H9 (cell line): ENCODE measurements around the gene COPRS. TPM values are rescaled to one million over a fixed set of nuclear protein-coding genes. Genes with fewer than 3 reads are reported as not detected.

Experiments
- DNase-seq: peaks from one replicate; pipeline ENCODE4 v3.0.0-alpha.2; 2017
- H2AFZ ChIP-seq: one replicate; pipeline ENCODE4 v1.6.1; 2013; ENCODE audit warnings: mild to moderate bottlenecking, low read length, control low read depth, moderate library complexity
- H2AK5ac ChIP-seq: 2 replicates; pipeline ENCODE4 v1.6.1; 2013; ENCODE audit warnings: low read length, control low read depth, mixed read lengths; ENCODE audit not compliant: insufficient read length
- H2BK120ac ChIP-seq: one replicate; pipeline ENCODE4 v1.6.1; 2013; ENCODE audit warnings: low read depth, mild to moderate bottlenecking, low read length, control low read depth, inconsistent platforms; ENCODE audit not compliant: poor library complexity, severe bottlenecking
- H2BK12ac ChIP-seq: 2 replicates; pipeline ENCODE4 v1.6.1; 2013; ENCODE audit warnings: low read length, control low read depth, mixed read lengths, low read depth; ENCODE audit not compliant: insufficient read length
- H2BK15ac ChIP-seq: 2 replicates; pipeline ENCODE4 v1.6.1; 2013; ENCODE audit warnings: low read depth, low read length, control low read depth
- H2BK20ac ChIP-seq: one replicate; pipeline ENCODE4 v1.6.1; 2013; ENCODE audit warnings: low read depth, mild to moderate bottlenecking, low read length, control low read depth, inconsistent platforms; ENCODE audit not compliant: poor library complexity, severe bottlenecking
- H2BK5ac ChIP-seq: 2 replicates; pipeline ENCODE4 v1.6.1; 2013; ENCODE audit warnings: low read length, control low read depth, mixed read lengths; ENCODE audit not compliant: insufficient read length
- H3K14ac ChIP-seq: 2 replicates; pipeline ENCODE4 v1.6.1; 2013; ENCODE audit warnings: low read length, control low read depth; ENCODE audit not compliant: insufficient read depth
- H3K18ac ChIP-seq: 2 replicates; pipeline ENCODE4 v1.6.1; 2013; ENCODE audit warnings: low read depth, mild to moderate bottlenecking, mixed read lengths, low read length, control low read depth; ENCODE audit not compliant: insufficient read length
- H3K23ac ChIP-seq: 2 replicates; pipeline ENCODE4 v1.6.1; 2013; ENCODE audit warnings: low read length, control low read depth, mixed read lengths, low read depth; ENCODE audit not compliant: insufficient read length
- H3K23me2 ChIP-seq: 2 replicates; pipeline ENCODE4 v1.6.1; 2013; ENCODE audit warnings: low read depth, mild to moderate bottlenecking, mixed read lengths, low read length, control low read depth; ENCODE audit not compliant: insufficient read length, poor library complexity, severe bottlenecking
- H3K27ac ChIP-seq: 2 replicates; pipeline ENCODE4 v1.5.1; 2013; ENCODE audit warnings: low read length, control low read depth, mixed read lengths, low read depth; ENCODE audit not compliant: insufficient read length
- H3K27me3 ChIP-seq: 2 replicates; pipeline ENCODE4 v1.6.1; 2013; ENCODE audit warnings: low read length, control low read depth, inconsistent platforms; ENCODE audit not compliant: insufficient read depth
- H3K4ac ChIP-seq: 2 replicates; pipeline ENCODE4 v1.6.1; 2013; ENCODE audit warnings: low read depth, mild to moderate bottlenecking, control low read depth, inconsistent platforms, low read length, moderate library complexity
- H3K4me1 ChIP-seq: 2 replicates; pipeline ENCODE4 v1.6.1; 2013; ENCODE audit warnings: low read length, control low read depth, inconsistent platforms; ENCODE audit not compliant: insufficient read depth
- H3K4me2 ChIP-seq: 2 replicates; pipeline ENCODE4 v1.6.1; 2013; ENCODE audit warnings: low read length, control low read depth, mixed read lengths; ENCODE audit not compliant: insufficient read length, insufficient read depth
- H3K56ac ChIP-seq: 2 replicates; pipeline ENCODE4 v1.6.1; 2013; ENCODE audit warnings: low read depth, mild to moderate bottlenecking, mixed read lengths, low read length, control low read depth; ENCODE audit not compliant: insufficient read length
- H3K79me1 ChIP-seq: 2 replicates; pipeline ENCODE4 v1.6.1; 2013; ENCODE audit warnings: low read depth, mild to moderate bottlenecking, moderate library complexity, low read length, control low read depth, inconsistent platforms; ENCODE audit not compliant: insufficient read depth, poor library complexity, severe bottlenecking
- H3K79me2 ChIP-seq: 2 replicates; pipeline ENCODE4 v1.6.1; 2013; ENCODE audit warnings: low read length, control low read depth, inconsistent platforms; ENCODE audit not compliant: insufficient read depth
- H3K9ac ChIP-seq: 2 replicates; pipeline ENCODE4 v1.6.1; 2013; ENCODE audit warnings: low read length, control low read depth, mixed read lengths; ENCODE audit not compliant: insufficient read length; ENCODE audit errors: extremely low read depth
- H3K9me3 ChIP-seq: one replicate; pipeline ENCODE4 v1.6.1; 2013; ENCODE audit warnings: low read depth, low read length, inconsistent platforms; ENCODE audit not compliant: control insufficient read depth
- H3T11ph ChIP-seq: one replicate; pipeline ENCODE4 v1.6.1; 2013; ENCODE audit warnings: mild to moderate bottlenecking, low read length, control low read depth, inconsistent platforms
- H4K20me1 ChIP-seq: one replicate; pipeline ENCODE4 v1.6.1; 2013; ENCODE audit not compliant: control insufficient read depth, insufficient read length, insufficient read depth
- H4K5ac ChIP-seq: 2 replicates; pipeline ENCODE4 v1.6.1; 2013; ENCODE audit warnings: low read depth, mild to moderate bottlenecking, mixed read lengths, low read length, control low read depth; ENCODE audit not compliant: insufficient read length
- H4K8ac ChIP-seq: replicated peaks from 2 replicates; pipeline ENCODE4 v1.6.1; 2013; ENCODE audit warnings: low read length, control low read depth, mixed read lengths, low read depth; ENCODE audit not compliant: insufficient read length
- H4K91ac ChIP-seq: 2 replicates; pipeline ENCODE4 v1.6.1; 2013; ENCODE audit warnings: low read depth, mild to moderate bottlenecking, moderate library complexity, mixed read lengths, low read length, control low read depth; ENCODE audit not compliant: insufficient read length
- H3K27ac Mint-ChIP-seq, 3 experiments: 2 replicates in 2 of 3; 3 replicates in 1 of 3; pipeline ENCODE4 v1.8.0; 2020 to 2021; ENCODE audit warnings: mixed read lengths in 3 of 3, mild to moderate bottlenecking in 1 of 3, moderate library complexity in 1 of 3
- H3K27me3 Mint-ChIP-seq: 2 replicates; pipeline ENCODE4 v1.8.0; 2021; ENCODE audit warnings: low read depth, mild to moderate bottlenecking, moderate library complexity, mixed read lengths
- H3K36me3 Mint-ChIP-seq, 3 experiments: 2 replicates in 2 of 3; 3 replicates in 1 of 3; pipeline ENCODE4 v1.8.0; 2020 to 2021; ENCODE audit warnings: low read depth in 3 of 3, mixed read lengths in 3 of 3; ENCODE audit not compliant: insufficient read depth in 1 of 3
- H3K4me1 Mint-ChIP-seq, 2 experiments: 2 replicates each; pipeline ENCODE4 v1.8.0; 2020; ENCODE audit warnings: mixed read lengths in 2 of 2
- H3K4me3 Mint-ChIP-seq, 2 experiments: 2 replicates in 1 of 2; 3 replicates in 1 of 2; pipeline ENCODE4 v1.8.0; 2020 to 2021; ENCODE audit warnings: mild to moderate bottlenecking in 2 of 2, mixed read lengths in 2 of 2, moderate library complexity in 1 of 2
- H3K9me3 Mint-ChIP-seq, 2 experiments: 2 replicates in 1 of 2; 3 replicates in 1 of 2; pipeline ENCODE4 v1.8.0; 2020; ENCODE audit warnings: mild to moderate bottlenecking in 2 of 2, mixed read lengths in 2 of 2, moderate library complexity in 1 of 2
- CTCF ChIP-seq: fragments of 200-600 bp; sonication (generic); conservative IDR thresholded peaks from 3 replicates; pipeline ENCODE4 v1.8.0; 2021; ENCODE audit warnings: antibody characterized with exemption, mild to moderate bottlenecking
- WGBS: extraction: QIAGEN DNeasy Blood & Tissue Kit; methylation state at CpG from one replicate; pipeline ENCODE4 v1.1.7; 2013; ENCODE audit warnings: missing lambda C conversion rate, low lambda C conversion rate, mixed read lengths; ENCODE audit not compliant: insufficient read length; ENCODE audit errors: extremely low coverage; 5-methylcytosine and 5-hydroxymethylcytosine counted together
- total RNA-seq: library from RNA; stranded (reverse); gene quantifications from 2 replicates; pipeline ENCODE4 v1.2.1, GENCODE V29; 2021

COPRS gene
- total RNA-seq, 1 experiment from 2014 or later, result 43.8 TPM

GRCh38 chr17:31869031-31869430 is 10.0 kb upstream of the COPRS start:
- no CpG with 5 or more reads among the region's 2 CpGs for WGBS
- Histone ChIP-seq H2BK12ac (no peak overlapping the region), H3K79me1 (no peaks in the 10 kb centered on the region), H2AK5ac (no peak overlapping the region), H3K27ac (no peak overlapping the region), H3K9ac (no peak overlapping the region), H2AFZ (no peak overlapping the region), H4K20me1 (no peaks in the 10 kb centered on the region), H3K4me1 (no peaks in the 10 kb centered on the region), H2BK15ac (no peak overlapping the region), H3K27me3 (no peaks in the 10 kb centered on the region), H3T11ph (no peak overlapping the region), H2BK120ac (no peak overlapping the region), H3K23ac (no peak overlapping the region), H3K79me2 (no peaks in the 10 kb centered on the region), H3K4me2 (no peak overlapping the region), H2BK20ac (no peak overlapping the region), H3K14ac (no peak overlapping the region), H3K4ac (no peak overlapping the region), H3K9me3 (no peaks in the 10 kb centered on the region), H4K91ac (no peak overlapping the region), H4K8ac (no peak overlapping the region), H2BK5ac (no peak overlapping the region), H3K56ac (no peak overlapping the region), H3K23me2 (no peaks in the 10 kb centered on the region), H4K5ac (no peak overlapping the region), H3K18ac (no peak overlapping the region)
- Mint-ChIP-seq H3K27ac (no peak overlapping the region), H3K4me1 (peaks cover 7 to 10% of the 10 kb centered on the region in 2 experiments; a peak in 2 of 4 replicates), H3K36me3 (peaks cover 38 to 91% (median 82%) of the 10 kb centered on the region in 3 experiments; a peak in 6 of 7 replicates), H3K27me3 (no peaks in the 10 kb centered on the region), H3K4me3 (no peak overlapping the region), H3K9me3 (no peaks in the 10 kb centered on the region)
- TF ChIP-seq CTCF, result no peak
- no peak for DNase-seq
